CD4-positive, alpha-beta memory T cell (primary cell): ENCODE data around the gene CHURC1. TPM values are rescaled to one million over a fixed set of nuclear protein-coding genes. Genes with fewer than 3 reads are reported as not detected.

Experiments used
- CTCF ChIA-PET: fragments of 350-600 bp; sonication (Branson Sonifier 250); formaldehyde crosslinking; loops from one replicate; lab custom pipeline; 2021; ENCODE audit warnings: inconsistent platforms; ENCODE audit not compliant: partially characterized antibody; lab: Charles Lee
- POLR2A ChIA-PET: fragments of 350-600 bp; sonication (Branson Sonifier 250); formaldehyde crosslinking; loops from one replicate; lab custom pipeline; 2021; ENCODE audit not compliant: partially characterized antibody; lab: Charles Lee
- DNase-seq, 5 donors: peaks; one replicate each; pipeline versions ENCODE4 v3.0.0 to v3.0.0-alpha.2; 2020 to 2022; ENCODE audit warnings: mixed read lengths in 1 of 5
- H3K27ac ChIP-seq: one replicate; pipeline ENCODE4 v1.7.0; 2013; ENCODE audit warnings: low read depth, low read length
- H3K27me3 ChIP-seq: 2 replicates; pipeline ENCODE4 v1.7.0; 2013; ENCODE audit warnings: mild to moderate bottlenecking, low read length, moderate library complexity; ENCODE audit not compliant: insufficient read depth
- H3K36me3 ChIP-seq: 2 replicates; pipeline ENCODE4 v1.7.0; 2013; ENCODE audit warnings: mild to moderate bottlenecking, low read length, moderate library complexity; ENCODE audit not compliant: insufficient read depth
- H3K4me1 ChIP-seq: 2 replicates; pipeline ENCODE4 v1.7.0; 2013; ENCODE audit warnings: mild to moderate bottlenecking, low read length, moderate library complexity; ENCODE audit not compliant: insufficient read depth
- H3K4me3 ChIP-seq, 2 donors: one replicate each; pipeline ENCODE4 v1.7.0; 2013; ENCODE audit warnings: low read length in 2 of 2, mild to moderate bottlenecking in 1 of 2
- H3K9me3 ChIP-seq, 2 donors: one replicate each; pipeline ENCODE4 v1.7.0; 2013; ENCODE audit warnings: low read length in 2 of 2, control low read depth in 1 of 2; ENCODE audit not compliant: control insufficient read depth in 1 of 2
- H3K27ac Mint-ChIP-seq, 7 donors: one replicate each; pipeline ENCODE4 v1.8.0; 2020 to 2021; ENCODE audit warnings: mixed read lengths in 7 of 7, mild to moderate bottlenecking in 6 of 7, inconsistent platforms in 3 of 7, moderate library complexity in 3 of 7
- H3K27me3 Mint-ChIP-seq, 2 donors: one replicate each; pipeline ENCODE4 v1.8.0; 2020 to 2021; ENCODE audit warnings: mixed read lengths in 2 of 2
- H3K36me3 Mint-ChIP-seq, 2 donors: one replicate each; pipeline ENCODE4 v1.8.0; 2020 to 2021; ENCODE audit warnings: mixed read lengths in 2 of 2, inconsistent platforms in 1 of 2, mild to moderate bottlenecking in 1 of 2
- H3K4me1 Mint-ChIP-seq, 4 donors: one replicate each; pipeline ENCODE4 v1.8.0; 2020 to 2021; ENCODE audit warnings: mixed read lengths in 4 of 4, mild to moderate bottlenecking in 1 of 4
- H3K4me3 Mint-ChIP-seq, 8 donors: one replicate each; pipeline ENCODE4 v1.8.0; 2020 to 2021; ENCODE audit warnings: mixed read lengths in 8 of 8, mild to moderate bottlenecking in 7 of 8, moderate library complexity in 6 of 8, inconsistent platforms in 3 of 8
- H3K9me3 Mint-ChIP-seq, 8 donors: one replicate each; pipeline ENCODE4 v1.8.0; 2020 to 2021; ENCODE audit warnings: mixed read lengths in 8 of 8, mild to moderate bottlenecking in 5 of 8, inconsistent platforms in 3 of 8, moderate library complexity in 1 of 8
- intact Hi-C: fragments of 100-400 bp; cut with micrococcal nuclease; formaldehyde crosslinking; loops from one replicate; pipeline ENCODE4 v1.15.1; 2023
- polyA plus RNA-seq, 2 donors: library from polyadenylated mRNA; unstranded; fragments of 300-500 nt; fragmentation: Illumina TruSeq; gene quantifications; one replicate each; pipeline ENCODE4 v1.2.3, GENCODE V29; 2021
- total RNA-seq, 2 experiments: library from RNA; stranded (reverse); gene quantifications; one replicate each; pipeline ENCODE4 v1.2.3, GENCODE V29; 2021

CHURC1 gene
- total and polyA plus RNA-seq, 4 experiments from 2014 or later, result 112 to 176 (median 132) TPM

DNA sequence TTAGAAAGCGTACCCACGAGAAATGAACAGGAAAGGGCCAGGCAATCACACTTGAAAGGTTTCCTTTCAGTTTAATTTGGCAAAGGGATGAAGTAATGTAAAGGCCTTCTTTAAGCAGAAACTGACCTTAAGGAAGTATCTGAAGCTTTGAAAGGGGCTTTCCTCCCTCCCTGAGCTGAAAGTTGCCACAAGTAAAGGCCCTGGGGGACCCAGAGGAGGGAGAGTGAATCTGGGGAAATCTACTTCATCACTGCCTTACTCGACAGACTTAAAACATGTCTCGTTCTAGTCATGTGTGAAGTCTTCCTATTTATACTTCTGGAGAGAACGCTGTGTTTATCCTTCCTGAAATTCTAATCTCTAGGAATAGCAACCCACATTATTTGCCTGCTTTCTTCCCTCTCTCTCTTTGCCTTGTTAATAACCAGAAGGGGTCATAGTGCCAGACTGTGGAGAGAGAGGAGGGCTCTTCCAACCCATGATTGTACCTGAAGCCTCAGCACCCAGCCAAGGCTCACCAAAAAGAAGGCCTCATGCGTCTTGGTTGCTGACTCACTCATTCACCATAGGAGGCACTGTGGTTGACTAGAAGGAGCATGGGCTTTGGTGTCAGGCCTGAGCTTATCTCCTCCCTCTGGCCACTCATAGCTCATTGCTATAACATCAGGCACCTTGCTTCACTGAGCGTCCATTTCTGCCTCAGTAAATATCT lies 38.5 kb downstream of the CHURC1 start:
- DNase-seq, result no peak
- Histone ChIP-seq H3K9me3 (no peaks in the 10 kb centered on the region), H3K27ac (no peak overlapping the region), H3K4me3 (no peak overlapping the region), H3K36me3 (peaks cover 6% of the 10 kb centered on the region), H3K27me3 (no peaks in the 10 kb centered on the region), H3K4me1 (no peaks in the 10 kb centered on the region)
- Mint-ChIP-seq H3K4me1 (peaks cover 0 to 9% (median 0%) of the 10 kb centered on the region in 4 donors), H3K4me3 (no peak overlapping the region), H3K27ac (peak overlapping the region in 6 of 7 donors; percentile 6 to 60 (median 36)), H3K9me3 (no peaks in the 10 kb centered on the region), H3K36me3 (peaks cover 29 to 38% of the 10 kb centered on the region in 2 donors), H3K27me3 (no peaks in the 10 kb centered on the region)
- intact Hi-C loops, result no loop called here
- ChIA-PET CTCF (interaction anchor here (1.2 to 1.7 kb wide), 3 partner anchors 8 to 129 kb away, joined by 3 to 5 read pairs (median 4); no protein-coding TSS in a partner anchor), POLR2A (no interaction called here)

DNA sequence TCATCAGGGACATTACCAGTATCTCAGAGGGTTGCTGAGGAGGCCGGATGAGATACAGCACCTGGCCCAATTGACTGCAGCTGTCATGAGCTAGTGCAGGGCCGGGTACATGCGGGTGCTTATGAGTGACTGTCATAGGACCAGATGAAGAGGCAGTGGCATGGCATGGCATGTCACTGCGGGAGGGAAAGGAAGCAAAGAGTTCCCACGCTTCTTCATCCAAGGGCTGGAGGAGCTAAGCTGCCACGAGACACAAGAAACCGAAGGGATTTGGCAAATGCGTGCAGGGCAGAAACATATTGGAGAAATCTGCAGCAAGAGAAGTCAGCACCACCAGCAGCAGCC lies 39.0 kb downstream of the CHURC1 start:
- Histone ChIP-seq H3K4me3 (no peak overlapping the region), H3K9me3 (no peaks in the 10 kb centered on the region), H3K27ac (no peak overlapping the region), H3K4me1 (no peaks in the 10 kb centered on the region), H3K36me3 (peaks cover 6% of the 10 kb centered on the region), H3K27me3 (no peaks in the 10 kb centered on the region)
- peaks cover 0 to 9% (median 0%) of the 10 kb centered on the region in 4 donors for H3K4me1 Mint-ChIP-seq
- ChIA-PET CTCF (interaction anchor here (0.6 to 1.7 kb wide), 4 partner anchors 9 to 1135 kb away, joined by 3 to 5 read pairs (median 4); no protein-coding TSS in a partner anchor), POLR2A (no interaction called here)
- H3K27ac Mint-ChIP-seq, result peak overlapping the region in 2 of 7 donors; percentile 29 to 43
- intact Hi-C loops, result no loop called here
- H3K9me3 Mint-ChIP-seq, result no peaks in the 10 kb centered on the region
- no peak for DNase-seq
- peaks cover 26 to 38% of the 10 kb centered on the region in 2 donors for H3K36me3 Mint-ChIP-seq
- no peaks in the 10 kb centered on the region for H3K27me3 Mint-ChIP-seq
- no peak overlapping the region for H3K4me3 Mint-ChIP-seq

DNA sequence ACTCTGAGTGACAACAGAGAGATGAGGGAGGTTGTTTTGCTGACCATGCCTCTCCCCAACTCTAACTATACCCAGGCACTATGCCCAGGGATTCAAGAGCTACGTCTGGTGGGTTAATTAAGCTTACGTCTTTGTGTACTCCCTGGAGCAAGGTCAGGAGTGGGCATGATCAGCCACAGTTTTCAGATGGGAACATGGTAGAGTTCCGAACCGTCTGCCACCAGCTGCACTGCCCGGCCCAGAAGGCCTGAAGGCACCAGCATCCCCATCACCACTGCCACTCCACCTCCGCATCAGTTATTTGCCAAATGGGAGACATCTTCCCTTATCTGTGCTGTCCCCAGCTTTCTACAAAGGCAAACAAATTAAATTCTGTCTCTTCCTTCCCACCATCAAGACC lies 39.4 kb downstream of the CHURC1 start:
- Histone ChIP-seq H3K4me1 (no peaks in the 10 kb centered on the region), H3K27ac (no peak overlapping the region), H3K9me3 (no peaks in the 10 kb centered on the region), H3K27me3 (no peaks in the 10 kb centered on the region), H3K4me3 (no peak overlapping the region), H3K36me3 (peaks cover 6% of the 10 kb centered on the region)
- Mint-ChIP-seq H3K4me3 (no peak overlapping the region), H3K9me3 (no peaks in the 10 kb centered on the region), H3K27me3 (no peaks in the 10 kb centered on the region), H3K4me1 (peaks cover 0 to 9% (median 0%) of the 10 kb centered on the region in 4 donors), H3K36me3 (peaks cover 25 to 36% of the 10 kb centered on the region in 2 donors), H3K27ac (no peak overlapping the region)
- intact Hi-C loops, result no loop called here
- no peak for DNase-seq
- ChIA-PET CTCF (interaction anchor here (0.6 to 1.7 kb wide), 4 partner anchors 9 to 1135 kb away, joined by 3 to 5 read pairs (median 4); no protein-coding TSS in a partner anchor), POLR2A (no interaction called here)

DNA sequence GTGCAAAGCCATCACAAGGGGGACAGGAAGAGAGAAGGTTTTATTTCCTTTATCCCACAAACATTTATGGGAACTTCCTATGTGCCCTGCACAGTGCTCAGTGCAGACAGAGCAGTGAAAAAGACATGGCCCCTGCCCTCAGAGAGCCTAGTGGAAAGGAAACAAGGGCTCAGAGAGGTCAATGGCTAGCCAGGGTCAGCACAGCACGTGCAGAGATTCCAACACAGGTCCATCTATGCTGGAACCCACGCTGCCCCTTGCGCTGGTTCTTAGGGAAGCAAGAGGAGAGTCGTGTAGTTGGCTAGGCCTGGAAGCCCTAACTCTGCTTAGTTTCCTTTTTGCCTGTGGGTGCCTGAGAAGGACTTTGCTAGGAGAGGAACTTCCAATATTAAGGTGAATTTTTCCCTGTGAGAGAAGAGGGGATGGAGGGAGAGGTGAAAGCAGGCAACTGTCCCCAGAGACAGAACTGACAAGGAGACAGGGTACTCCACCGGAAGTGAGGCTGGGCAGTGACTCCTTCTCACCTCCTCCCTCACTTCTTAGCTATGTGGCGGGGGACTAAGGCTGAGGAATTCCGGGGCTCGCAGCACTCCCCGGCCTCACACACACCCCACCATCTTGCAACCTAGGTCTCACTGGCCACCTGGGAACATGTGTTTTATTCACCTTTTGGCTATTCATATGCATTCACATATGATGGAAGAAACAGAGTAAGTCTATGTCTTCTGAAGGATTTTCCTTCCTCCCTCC lies 40.4 kb downstream of the CHURC1 start:
- no peak for DNase-seq
- Histone ChIP-seq H3K9me3 (no peaks in the 10 kb centered on the region), H3K27me3 (no peaks in the 10 kb centered on the region), H3K36me3 (peaks cover 6% of the 10 kb centered on the region), H3K27ac (no peak overlapping the region), H3K4me3 (no peak overlapping the region), H3K4me1 (no peaks in the 10 kb centered on the region)
- CTCF ChIA-PET, result interaction anchor here (2.3 kb wide), 1 partner anchor 10 kb away, joined by 8 read pairs; no protein-coding TSS in a partner anchor
- H3K27me3 Mint-ChIP-seq, result no peaks in the 10 kb centered on the region
- H3K9me3 Mint-ChIP-seq, result no peaks in the 10 kb centered on the region
- peaks cover 19 to 30% of the 10 kb centered on the region in 2 donors for H3K36me3 Mint-ChIP-seq
- POLR2A ChIA-PET, result no interaction called here
- H3K27ac Mint-ChIP-seq, result peak overlapping the region in 3 of 7 donors; percentile 25 to 64 (median 41)
- intact Hi-C loops, result no loop called here
- no peak overlapping the region for H3K4me3 Mint-ChIP-seq
- H3K4me1 Mint-ChIP-seq, result peaks cover 0 to 9% (median 0%) of the 10 kb centered on the region in 4 donors

DNA sequence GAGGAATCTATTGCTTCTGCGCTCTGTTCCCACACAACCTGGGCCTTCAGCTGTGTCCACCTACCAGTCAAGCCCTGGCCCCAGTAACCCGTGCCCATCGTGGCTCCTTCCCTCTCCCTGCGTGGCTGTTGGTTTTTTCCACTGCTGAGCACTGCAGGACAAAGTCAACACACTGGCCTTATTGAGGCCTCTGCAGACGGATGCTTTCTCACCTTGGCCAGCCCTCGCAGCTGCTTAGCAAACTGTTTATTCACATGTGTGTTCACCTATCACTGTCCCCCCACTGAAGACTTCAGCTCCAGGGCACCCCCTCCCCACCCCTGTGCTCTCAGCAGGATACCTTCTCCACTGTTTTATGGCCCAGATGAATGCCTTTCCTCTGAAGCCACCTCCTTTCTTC lies 41.0 kb downstream of the CHURC1 start:
- H3K27ac ChIP-seq, result no peak overlapping the region
- no peaks in the 10 kb centered on the region for H3K9me3 ChIP-seq
- no peak for DNase-seq
- Mint-ChIP-seq H3K27me3 (no peaks in the 10 kb centered on the region), H3K4me3 (no peak overlapping the region), H3K36me3 (peaks cover 18 to 25% of the 10 kb centered on the region in 2 donors), H3K4me1 (peaks cover 0 to 9% (median 0%) of the 10 kb centered on the region in 4 donors), H3K27ac (peak overlapping the region in 1 of 7 donors; percentile 64), H3K9me3 (no peaks in the 10 kb centered on the region)
- peaks cover 6% of the 10 kb centered on the region for H3K36me3 ChIP-seq
- no peaks in the 10 kb centered on the region for H3K27me3 ChIP-seq
- ChIA-PET POLR2A (no interaction called here), CTCF (interaction anchor here (2.3 kb wide), 1 partner anchor 11 kb away, joined by 8 read pairs; no protein-coding TSS in a partner anchor)
- H3K4me1 ChIP-seq, result no peaks in the 10 kb centered on the region
- H3K4me3 ChIP-seq, result no peak overlapping the region
- intact Hi-C loops, result no loop called here

DNA sequence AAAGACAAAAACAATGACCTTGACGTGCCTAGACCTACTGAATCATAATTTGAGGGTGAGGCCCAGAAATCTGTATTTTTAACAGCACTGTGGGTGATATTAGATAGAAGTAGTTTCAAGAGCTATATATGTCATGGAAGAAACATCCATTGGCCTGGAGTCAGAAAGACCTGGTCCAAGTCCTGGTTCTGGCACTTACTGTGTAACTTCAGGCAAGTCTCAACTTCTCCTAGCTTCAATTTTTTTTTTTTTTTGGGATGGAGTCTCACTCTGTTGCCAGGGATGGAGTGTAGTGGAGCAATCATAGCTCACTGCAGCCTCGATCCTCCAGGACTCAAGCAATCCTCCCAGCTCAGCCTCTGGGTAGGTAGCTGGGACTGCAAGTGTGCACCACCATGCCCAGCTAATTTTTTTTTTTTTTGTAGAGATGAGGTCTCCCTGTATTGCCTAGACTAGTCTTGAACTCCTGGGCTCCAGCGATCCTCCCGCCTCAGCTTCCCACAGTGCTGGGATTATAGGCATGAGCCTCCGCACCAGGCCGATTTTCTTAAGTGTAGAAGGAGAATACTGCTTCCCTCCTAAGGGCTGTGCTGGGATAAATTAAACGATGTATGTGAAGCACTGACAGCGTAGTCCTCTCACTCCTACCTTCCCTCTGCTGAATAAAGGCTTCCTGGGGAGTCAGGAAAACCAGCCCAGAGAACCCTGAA lies 42.6 kb downstream of the CHURC1 start:
- Mint-ChIP-seq H3K4me1 (peaks cover 0 to 11% (median 0%) of the 10 kb centered on the region in 4 donors), H3K36me3 (peaks cover 10 to 15% of the 10 kb centered on the region in 2 donors), H3K4me3 (no peak overlapping the region), H3K27me3 (no peaks in the 10 kb centered on the region), H3K27ac (no peak overlapping the region), H3K9me3 (no peaks in the 10 kb centered on the region)
- DNase-seq, result no peak
- Histone ChIP-seq H3K4me1 (peaks cover 4% of the 10 kb centered on the region), H3K27me3 (no peaks in the 10 kb centered on the region), H3K27ac (no peak overlapping the region), H3K9me3 (no peaks in the 10 kb centered on the region), H3K4me3 (no peak overlapping the region), H3K36me3 (no peaks in the 10 kb centered on the region)
- ChIA-PET CTCF (interaction anchor here (1.5 to 2.3 kb wide), 2 partner anchors 13 to 134 kb away, joined by 5 to 8 read pairs; no protein-coding TSS in a partner anchor), POLR2A (interaction anchor here (0.9 to 1.2 kb wide), 2 partner anchors 13 to 20 kb away, joined by 3 read pairs; no protein-coding TSS in a partner anchor)
- intact Hi-C loops, result no loop called here
